ENCODE results near the gene CEP112. TPM values are rescaled to one million over a fixed set of nuclear protein-coding genes. Genes with fewer than 3 reads are reported as not detected.

CEP112 gene
- total and polyA plus RNA-seq, 2 of the 4 experiments (the other 2 are of a cell fraction), result 2.5 to 5.6 TPM

DNA sequence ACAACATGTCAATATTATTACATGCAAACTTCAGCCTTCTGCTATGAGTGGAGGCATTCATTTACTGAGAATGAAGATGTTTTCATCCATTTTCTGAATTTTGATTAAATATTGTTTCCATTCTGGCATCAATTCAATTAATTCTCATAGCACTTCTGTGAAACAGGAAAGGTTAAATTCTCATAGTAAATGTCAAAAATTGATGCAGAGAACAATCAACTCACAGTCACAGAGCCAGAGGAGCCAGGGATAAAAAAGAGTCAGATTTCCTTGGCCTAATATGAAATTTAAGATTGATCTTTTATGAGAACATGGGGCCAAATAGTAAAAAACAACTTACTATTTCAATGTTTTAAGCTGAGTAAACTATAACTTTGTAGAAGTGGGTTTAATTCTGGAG lies 446.7 kb downstream of the CEP112 start:
- Histone ChIP-seq H3K36me3 (ENCODE audit: control insufficient read depth, insufficient read depth, low read length) (no peaks in the 10 kb centered on the region), H3K4me2 (ENCODE audit: low read depth, low read length) (no peak overlapping the region), H2AFZ (replicated peaks; ENCODE audit: low read length, poor library complexity) (no peak overlapping the region), H3K56ac (ENCODE audit: extremely low read depth, insufficient read depth, low read length) (no peak overlapping the region), H3K14ac (replicated peaks; ENCODE audit: low read depth, low read length) (no peak overlapping the region), H3K18ac (ENCODE audit: low read depth, low read length) (no peak overlapping the region), H2BK15ac (ENCODE audit: low read depth, low read length) (no peak overlapping the region), H2AK5ac (ENCODE audit: low read depth, low read length) (no peak overlapping the region), H4K20me1 (ENCODE audit: insufficient read depth, low read length) (no peaks in the 10 kb centered on the region), H2AK9ac (replicated peaks; ENCODE audit: low read depth, low read length, poor library complexity) (no peak overlapping the region), H2BK120ac (ENCODE audit: low read depth, low read length) (no peak overlapping the region), H4K8ac (ENCODE audit: low read depth in 2 of 2, low read length in 2 of 2) (no peak overlapping the region), H2BK5ac (ENCODE audit: low read depth, low read length, poor library complexity, severe bottlenecking) (no peak overlapping the region), H3K4me3 (ENCODE audit: insufficient read depth, low read depth, low read length) (no peak overlapping the region), H4K5ac (ENCODE audit: low read depth, low read length) (no peak overlapping the region), H3K27ac (ENCODE audit: insufficient read depth, low read length) (no peak overlapping the region), H2BK20ac (ENCODE audit: low read depth, low read length) (no peak overlapping the region), H4K91ac (ENCODE audit: insufficient read depth, low read depth, low read length) (no peak overlapping the region), H3K4me1 (ENCODE audit: control insufficient read depth, insufficient read depth, low read length) (peaks cover 2% of the 10 kb centered on the region; the same call in 1 of the 2 replicates), H3K9me1 (ENCODE audit: insufficient read depth, low read length) (no peaks in the 10 kb centered on the region), H3K4ac (ENCODE audit: low read depth, low read length) (no peak overlapping the region), H3K9ac (ENCODE audit: low read depth, low read length) (no peak overlapping the region), H3K27me3 (ENCODE audit: control insufficient read depth, insufficient read depth, low read length) (no peaks in the 10 kb centered on the region), H3K79me1 (ENCODE audit: low read depth in 1 of 2, low read length in 2 of 2) (no peaks in the 10 kb centered on the region), H3K23ac (ENCODE audit: low read depth, low read length) (no peak overlapping the region), H3K9me3 (ENCODE audit: control insufficient read depth, insufficient read depth, low read length) (no peaks in the 10 kb centered on the region)
- ATAC-seq (ENCODE audit: low read depth) (no peak), DNase-seq (no peak)
- TF ChIP-seq RFX5 (IDR thresholded peaks at IDR 0.05; ENCODE audit: low read depth, low read length), result no peak
- TF ChIP-seq POLR2A (IDR thresholded peaks at IDR 0.05; ENCODE audit: low read depth, low read length), result no peak
- TF ChIP-seq SMC3 (IDR thresholded peaks at IDR 0.05; ENCODE audit: low read depth, low read length), result no peak
- TF ChIP-seq, protein P1, sequence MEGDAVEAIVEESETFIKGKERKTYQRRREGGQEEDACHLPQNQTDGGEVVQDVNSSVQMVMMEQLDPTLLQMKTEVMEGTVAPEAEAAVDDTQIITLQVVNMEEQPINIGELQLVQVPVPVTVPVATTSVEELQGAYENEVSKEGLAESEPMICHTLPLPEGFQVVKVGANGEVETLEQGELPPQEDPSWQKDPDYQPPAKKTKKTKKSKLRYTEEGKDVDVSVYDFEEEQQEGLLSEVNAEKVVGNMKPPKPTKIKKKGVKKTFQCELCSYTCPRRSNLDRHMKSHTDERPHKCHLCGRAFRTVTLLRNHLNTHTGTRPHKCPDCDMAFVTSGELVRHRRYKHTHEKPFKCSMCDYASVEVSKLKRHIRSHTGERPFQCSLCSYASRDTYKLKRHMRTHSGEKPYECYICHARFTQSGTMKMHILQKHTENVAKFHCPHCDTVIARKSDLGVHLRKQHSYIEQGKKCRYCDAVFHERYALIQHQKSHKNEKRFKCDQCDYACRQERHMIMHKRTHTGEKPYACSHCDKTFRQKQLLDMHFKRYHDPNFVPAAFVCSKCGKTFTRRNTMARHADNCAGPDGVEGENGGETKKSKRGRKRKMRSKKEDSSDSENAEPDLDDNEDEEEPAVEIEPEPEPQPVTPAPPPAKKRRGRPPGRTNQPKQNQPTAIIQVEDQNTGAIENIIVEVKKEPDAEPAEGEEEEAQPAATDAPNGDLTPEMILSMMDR (conservative IDR thresholded peaks at IDR 0.05; ENCODE audit: low read depth, low read length), result no peak
- TF ChIP-seq MAZ (IDR thresholded peaks at IDR 0.05; ENCODE audit: borderline replicate concordance, low read depth, low read length), result no peak
- intact Hi-C loops (cut with micrococcal nuclease) (no loop called here), dilution Hi-C loops (cut with HindIII; ENCODE audit: low sequenced_read_pairs, unreplicated experiment) (no loop called here), in situ Hi-C loops (cut with MboI; ENCODE audit: low sequenced_read_pairs) (no loop called here)
- CTCF ChIA-PET, result no interaction called here
- BruUV-seq (replicated peaks), result no TSS peak
- POLR2A ChIA-PET (ENCODE audit: unreplicated experiment), result no interaction called here

Measured in IMR-90 (cell line).